ENCODE results near the gene CGA.

The CGA gene

DNA sequence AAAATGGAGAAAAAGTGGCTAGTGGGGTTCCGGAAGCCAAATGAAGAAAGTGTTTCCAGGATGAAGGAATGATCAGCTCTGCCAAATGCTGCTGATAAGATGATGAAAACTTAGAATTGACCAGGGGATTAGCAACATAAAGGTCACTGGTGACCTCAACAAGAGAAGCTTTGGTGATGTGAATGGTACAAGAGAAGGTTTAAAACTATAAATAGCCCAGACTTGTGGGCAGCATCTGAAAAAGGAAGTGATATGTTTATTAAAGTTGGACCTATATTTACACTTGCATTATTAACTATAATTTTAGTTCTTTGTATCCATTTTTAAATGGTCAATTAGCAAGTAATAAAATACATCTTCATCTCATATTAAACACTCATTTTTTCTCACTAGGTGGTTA lies 45.1 kb downstream of the CGA start:
- no peaks in the 10 kb centered on the region for H3K36me3 ChIP-seq (ENCODE audit: control insufficient read depth in 1 of 2, insufficient read depth in 2 of 2, low read length in 2 of 2)
- no peaks in the 10 kb centered on the region for H3K79me2 ChIP-seq (ENCODE audit: control insufficient read depth, insufficient read depth, low read length, poor library complexity)

DNA sequence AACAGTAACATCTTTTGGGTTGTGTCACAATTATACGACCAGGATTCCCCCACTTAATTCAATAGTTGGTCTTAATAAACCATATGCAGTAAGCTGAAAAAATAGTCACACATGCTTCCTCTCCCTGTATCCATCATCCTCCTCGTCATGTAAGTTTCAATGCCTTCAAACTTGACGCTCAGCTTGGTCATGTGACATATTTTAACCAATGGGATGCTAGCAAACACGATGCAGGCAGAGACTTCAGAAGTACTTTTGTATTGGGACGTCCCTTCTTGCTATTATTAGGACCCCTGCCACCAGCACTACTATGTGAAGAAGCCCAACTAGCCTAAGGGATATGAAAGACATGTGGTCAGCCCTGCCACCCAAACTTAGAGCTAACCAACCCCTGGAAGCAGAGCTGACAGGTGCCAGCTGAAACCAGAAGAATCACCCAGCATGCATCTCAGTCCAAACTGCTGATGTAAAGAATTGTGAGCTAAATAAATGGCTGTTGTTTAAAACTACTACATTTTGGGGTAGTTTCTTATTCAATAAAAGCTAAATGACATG lies 49.3 kb downstream of the CGA start:
- H3K79me2 ChIP-seq (ENCODE audit: control insufficient read depth, insufficient read depth, low read length, poor library complexity), result no peaks in the 10 kb centered on the region
- H3K23ac ChIP-seq (ENCODE audit: low read length), result no peak overlapping the region
- H3K4me1 ChIP-seq (ENCODE audit: control insufficient read depth in 1 of 2, insufficient read depth in 2 of 2, low read length in 2 of 2), result no peaks in the 10 kb centered on the region
- H3K4ac ChIP-seq (ENCODE audit: low read depth, low read length), result no peak overlapping the region
- H3K4me2 ChIP-seq (ENCODE audit: low read length), result no peak overlapping the region
- H3K18ac ChIP-seq (ENCODE audit: low read length), result no peak overlapping the region
- no peaks in the 10 kb centered on the region for H3K36me3 ChIP-seq (ENCODE audit: control insufficient read depth in 1 of 2, insufficient read depth in 2 of 2, low read length in 2 of 2)
- H2BK120ac ChIP-seq (ENCODE audit: insufficient read depth, low read length, poor library complexity), result no peak overlapping the region
- no peak overlapping the region for H2AFZ ChIP-seq (ENCODE audit: insufficient read depth, low read length, poor library complexity)
- no CpG with 5 or more reads among the region's 5 CpGs for WGBS (ENCODE audit: extremely low coverage, insufficient coverage, insufficient read length)
- H3K27ac ChIP-seq (ENCODE audit: low read depth, low read length), result no peak overlapping the region
- H3K9me3 ChIP-seq (ENCODE audit: insufficient read depth, low read depth, low read length), result peaks cover 3% of the 10 kb centered on the region
- H3K27me3 ChIP-seq (ENCODE audit: insufficient read depth, low read length), result no peaks in the 10 kb centered on the region
- H2BK5ac ChIP-seq (ENCODE audit: low read depth, low read length, poor library complexity), result no peak overlapping the region
- no peak overlapping the region for H2AK5ac ChIP-seq (ENCODE audit: low read length)
- no peak overlapping the region for H3K14ac ChIP-seq (ENCODE audit: low read length)
- H4K8ac ChIP-seq (ENCODE audit: low read depth, low read length), result no peak overlapping the region
- no peak overlapping the region for H4K91ac ChIP-seq (ENCODE audit: low read depth, low read length)
- no peak overlapping the region for H2BK12ac ChIP-seq (ENCODE audit: low read length)
- no peak overlapping the region for H3K4me3 ChIP-seq (ENCODE audit: low read depth, low read length)
- DNase-seq, result no peak
- no peaks in the 10 kb centered on the region for H3K79me1 ChIP-seq (ENCODE audit: low read length)
- H3K9ac ChIP-seq (ENCODE audit: low read length), result no peak overlapping the region
- H4K12ac ChIP-seq (ENCODE audit: low read depth, low read length), result no peak overlapping the region

More for the DNA sequence above, 45.1 kb downstream of the CGA start:
- Histone ChIP-seq H3K79me1 (ENCODE audit: low read length) (no peaks in the 10 kb centered on the region), H3K4me2 (ENCODE audit: low read length) (no peak overlapping the region), H3K4me3 (ENCODE audit: low read depth, low read length) (no peak overlapping the region), H3K27ac (ENCODE audit: low read depth, low read length) (no peak overlapping the region), H4K91ac (ENCODE audit: low read depth, low read length) (no peak overlapping the region), H2AK5ac (ENCODE audit: low read length) (no peak overlapping the region), H4K12ac (ENCODE audit: low read depth, low read length) (no peak overlapping the region), H2BK5ac (ENCODE audit: low read depth, low read length, poor library complexity) (no peak overlapping the region), H2AFZ (ENCODE audit: insufficient read depth, low read length, poor library complexity) (no peak overlapping the region), H2BK12ac (ENCODE audit: low read length) (no peak overlapping the region), H3K4ac (ENCODE audit: low read depth, low read length) (no peak overlapping the region), H3K23ac (ENCODE audit: low read length) (no peak overlapping the region), H4K8ac (ENCODE audit: low read depth, low read length) (no peak overlapping the region), H3K18ac (ENCODE audit: low read length) (no peak overlapping the region), H3K27me3 (ENCODE audit: insufficient read depth, low read length) (no peaks in the 10 kb centered on the region), H3K4me1 (ENCODE audit: control insufficient read depth in 1 of 2, insufficient read depth in 2 of 2, low read length in 2 of 2) (no peaks in the 10 kb centered on the region), H3K9ac (ENCODE audit: low read length) (no peak overlapping the region), H3K14ac (ENCODE audit: low read length) (no peak overlapping the region), H2BK120ac (ENCODE audit: insufficient read depth, low read length, poor library complexity) (no peak overlapping the region), H3K9me3 (ENCODE audit: insufficient read depth, low read depth, low read length) (no peaks in the 10 kb centered on the region)
- WGBS (ENCODE audit: extremely low coverage, insufficient coverage, insufficient read length), result no CpG with 5 or more reads among the region's 1 CpG
- no peak for DNase-seq

DNA sequence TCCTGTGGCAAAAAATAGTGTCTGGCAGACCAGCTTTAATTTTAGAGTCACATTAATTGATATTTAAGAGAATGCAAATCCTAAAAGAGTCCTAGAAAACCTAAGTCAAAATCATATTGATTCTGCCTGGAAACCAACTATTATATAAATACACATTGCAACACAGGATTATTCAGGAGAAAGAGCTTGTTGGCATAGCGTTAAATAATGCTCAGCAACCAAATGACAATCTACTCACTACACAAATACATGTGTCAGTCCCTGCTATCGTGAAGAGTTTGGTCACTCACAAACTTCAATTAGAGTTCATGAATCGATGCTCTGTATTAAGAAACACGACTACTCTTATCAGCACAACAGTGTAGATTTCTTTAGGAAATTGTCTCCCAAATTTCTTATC lies 54.2 kb downstream of the CGA start:
- no peak overlapping the region for H3K27ac ChIP-seq (ENCODE audit: low read depth, low read length)
- H4K12ac ChIP-seq (ENCODE audit: low read depth, low read length), result no peak overlapping the region
- DNase-seq, result no peak
- H3K9me3 ChIP-seq (ENCODE audit: insufficient read depth, low read depth, low read length), result peaks cover 3% of the 10 kb centered on the region
- H3K79me1 ChIP-seq (ENCODE audit: low read length), result no peaks in the 10 kb centered on the region
- no peak overlapping the region for H3K4me2 ChIP-seq (ENCODE audit: low read length)
- H3K4ac ChIP-seq (ENCODE audit: low read depth, low read length), result no peak overlapping the region
- H3K4me1 ChIP-seq (ENCODE audit: control insufficient read depth in 1 of 2, insufficient read depth in 2 of 2, low read length in 2 of 2), result no peaks in the 10 kb centered on the region
- H2AK5ac ChIP-seq (ENCODE audit: low read length), result no peak overlapping the region
- H3K18ac ChIP-seq (ENCODE audit: low read length), result no peak overlapping the region
- no peak overlapping the region for H2BK120ac ChIP-seq (ENCODE audit: insufficient read depth, low read length, poor library complexity)
- no peak overlapping the region for H4K8ac ChIP-seq (ENCODE audit: low read depth, low read length)
- H2AFZ ChIP-seq (ENCODE audit: insufficient read depth, low read length, poor library complexity), result no peak overlapping the region
- H2BK5ac ChIP-seq (ENCODE audit: low read depth, low read length, poor library complexity), result no peak overlapping the region
- no peaks in the 10 kb centered on the region for H3K27me3 ChIP-seq (ENCODE audit: insufficient read depth, low read length)
- no peak overlapping the region for H4K91ac ChIP-seq (ENCODE audit: low read depth, low read length)
- no peak overlapping the region for H3K9ac ChIP-seq (ENCODE audit: low read length)
- H3K4me3 ChIP-seq (ENCODE audit: low read depth, low read length), result no peak overlapping the region
- H3K23ac ChIP-seq (ENCODE audit: low read length), result no peak overlapping the region
- no peak overlapping the region for H3K14ac ChIP-seq (ENCODE audit: low read length)
- no peaks in the 10 kb centered on the region for H3K79me2 ChIP-seq (ENCODE audit: control insufficient read depth, insufficient read depth, low read length, poor library complexity)
- WGBS (ENCODE audit: extremely low coverage, insufficient coverage, insufficient read length), result no CpG with 5 or more reads among the region's 4 CpGs
- H3K36me3 ChIP-seq (ENCODE audit: control insufficient read depth in 1 of 2, insufficient read depth in 2 of 2, low read length in 2 of 2), result no peaks in the 10 kb centered on the region
- no peak overlapping the region for H2BK12ac ChIP-seq (ENCODE audit: low read length)
